ENCODE measurements around the gene VPS37B. TPM values are rescaled to one million over a fixed set of nuclear protein-coding genes. Genes with fewer than 3 reads are reported as not detected.

The VPS37B gene
- total and polyA plus RNA-seq, 8 donors, result 13.5 to 30.1 (median 18.6) TPM

GRCh38 chr12:122855928-122856831 is 39.7 kb downstream of the VPS37B start:
- intact Hi-C loops (cut with DNase I), result loop anchor here in 2 of 3 donors (5.0 to 10.0 kb wide), 2 partner anchors 96 to 99 kb away; no protein-coding TSS in a partner anchor
- WGBS, 2 donors, result 89 to 90% methylated on average over 36 to 40 of the region's 40 CpGs
- no peak overlapping the region for H3K27ac ChIP-seq
- peak in 2 of 6 donors; percentile 14 to 79 for DNase-seq
- no peak for ATAC-seq
- H3K4me1 ChIP-seq, result peaks cover 0 to 6% (median 5%) of the 10 kb centered on the region in 3 donors
- no peaks in the 10 kb centered on the region for H3K27me3 ChIP-seq
- H3K36me3 ChIP-seq, result peaks cover 0 to 45% (median 15%) of the 10 kb centered on the region in 3 donors
- H3K4me3 ChIP-seq, result no peak overlapping the region
- no peaks in the 10 kb centered on the region for H3K9me3 ChIP-seq
- TF ChIP-seq, protein P1, sequence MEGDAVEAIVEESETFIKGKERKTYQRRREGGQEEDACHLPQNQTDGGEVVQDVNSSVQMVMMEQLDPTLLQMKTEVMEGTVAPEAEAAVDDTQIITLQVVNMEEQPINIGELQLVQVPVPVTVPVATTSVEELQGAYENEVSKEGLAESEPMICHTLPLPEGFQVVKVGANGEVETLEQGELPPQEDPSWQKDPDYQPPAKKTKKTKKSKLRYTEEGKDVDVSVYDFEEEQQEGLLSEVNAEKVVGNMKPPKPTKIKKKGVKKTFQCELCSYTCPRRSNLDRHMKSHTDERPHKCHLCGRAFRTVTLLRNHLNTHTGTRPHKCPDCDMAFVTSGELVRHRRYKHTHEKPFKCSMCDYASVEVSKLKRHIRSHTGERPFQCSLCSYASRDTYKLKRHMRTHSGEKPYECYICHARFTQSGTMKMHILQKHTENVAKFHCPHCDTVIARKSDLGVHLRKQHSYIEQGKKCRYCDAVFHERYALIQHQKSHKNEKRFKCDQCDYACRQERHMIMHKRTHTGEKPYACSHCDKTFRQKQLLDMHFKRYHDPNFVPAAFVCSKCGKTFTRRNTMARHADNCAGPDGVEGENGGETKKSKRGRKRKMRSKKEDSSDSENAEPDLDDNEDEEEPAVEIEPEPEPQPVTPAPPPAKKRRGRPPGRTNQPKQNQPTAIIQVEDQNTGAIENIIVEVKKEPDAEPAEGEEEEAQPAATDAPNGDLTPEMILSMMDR (IDR thresholded peaks at IDR 0.05), result no peak
- FAIRE-seq, result no peak

DNA sequence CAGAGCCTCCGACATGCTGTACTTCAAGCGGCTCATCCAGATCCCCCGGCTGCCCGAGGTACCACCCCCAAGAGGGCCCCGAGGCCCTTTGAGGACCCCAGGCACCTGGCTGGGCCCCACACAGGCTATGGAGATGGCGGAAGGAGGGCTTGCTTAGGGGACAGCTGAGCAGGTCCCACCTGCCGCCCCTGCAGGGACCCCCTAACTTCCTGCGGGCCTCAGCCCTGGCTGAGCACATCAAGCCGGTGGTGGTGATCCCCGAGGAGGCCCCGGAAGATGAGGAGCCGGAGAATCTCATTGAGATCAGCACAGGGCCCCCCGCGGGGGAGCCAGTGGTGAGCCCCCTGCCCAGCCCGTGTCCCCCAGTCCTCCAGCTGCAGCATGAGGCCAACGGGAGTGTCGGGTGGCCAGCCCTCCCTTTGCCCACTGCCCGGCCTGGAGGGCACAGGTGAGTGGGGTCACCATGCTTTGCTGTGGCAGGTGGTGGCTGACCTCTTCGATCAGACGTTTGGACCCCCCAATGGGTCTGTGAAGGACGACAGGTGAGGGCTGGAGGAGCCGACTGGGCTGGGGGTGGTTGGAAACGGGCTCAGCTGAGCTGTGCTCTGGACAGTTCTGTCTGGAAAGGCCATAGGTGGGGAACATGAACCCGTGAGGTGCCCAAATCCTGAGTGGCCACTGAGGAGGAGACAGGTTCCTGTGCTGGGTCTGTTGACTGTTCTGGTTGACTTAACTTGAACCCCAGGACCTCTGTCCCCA is 40.7 kb downstream of the VPS37B start:
- intact Hi-C loops (cut with DNase I), result loop anchor here in 2 of 3 donors (5.0 to 10.0 kb wide), 2 partner anchors 97 to 100 kb away; no protein-coding TSS in a partner anchor
- DNase-seq (peak in 1 of 6 donors; percentile 67), ATAC-seq (no peak), FAIRE-seq (no peak)
- Histone ChIP-seq H3K27ac (no peak overlapping the region), H3K9me3 (no peaks in the 10 kb centered on the region), H3K4me1 (no peaks in the 10 kb centered on the region), H3K4me3 (no peak overlapping the region), H3K36me3 (peaks cover 0 to 45% (median 15%) of the 10 kb centered on the region in 3 donors), H3K27me3 (no peaks in the 10 kb centered on the region)
- TF ChIP-seq, protein P1 (IDR thresholded peaks at IDR 0.05), result no peak
- WGBS, 2 donors, result 91 to 94% methylated on average over 17 to 24 of the region's 24 CpGs

DNA sequence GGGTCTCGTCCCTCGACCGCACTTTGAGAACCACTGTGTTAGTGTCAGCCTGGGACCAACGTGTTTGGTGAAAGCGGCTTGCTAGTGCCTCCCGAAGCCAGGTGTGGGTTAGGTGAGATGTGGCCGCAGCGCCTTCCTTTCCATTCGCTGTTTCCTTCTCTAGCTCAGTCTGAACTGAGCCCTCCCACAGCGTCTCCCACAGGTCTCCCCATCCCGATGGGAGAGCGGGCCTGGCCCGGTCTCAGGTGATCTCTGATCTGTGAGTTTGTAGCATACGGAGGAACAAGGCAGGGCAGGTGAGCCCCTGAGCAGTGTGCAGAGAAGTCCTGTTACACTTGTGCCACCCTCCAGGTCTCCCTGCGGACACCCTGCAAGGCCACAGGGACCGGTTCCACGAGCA is 41.4 kb downstream of the VPS37B start:
- ATAC-seq (no peak), FAIRE-seq (no peak), DNase-seq (peak in 1 of 6 donors; percentile 64)
- WGBS, 2 donors, result 95 to 97% methylated on average over 17 of the region's 17 CpGs
- Histone ChIP-seq H3K36me3 (peaks cover 0 to 47% (median 15%) of the 10 kb centered on the region in 3 donors), H3K9me3 (no peaks in the 10 kb centered on the region), H3K4me1 (no peaks in the 10 kb centered on the region), H3K4me3 (no peak overlapping the region), H3K27ac (no peak overlapping the region), H3K27me3 (no peaks in the 10 kb centered on the region)
- intact Hi-C loops (cut with DNase I), result loop anchor here in 1 of 3 donors (10.0 kb wide), 1 partner anchor 100 kb away; no protein-coding TSS in a partner anchor
- TF ChIP-seq, protein P1 (IDR thresholded peaks at IDR 0.05), result no peak

DNA sequence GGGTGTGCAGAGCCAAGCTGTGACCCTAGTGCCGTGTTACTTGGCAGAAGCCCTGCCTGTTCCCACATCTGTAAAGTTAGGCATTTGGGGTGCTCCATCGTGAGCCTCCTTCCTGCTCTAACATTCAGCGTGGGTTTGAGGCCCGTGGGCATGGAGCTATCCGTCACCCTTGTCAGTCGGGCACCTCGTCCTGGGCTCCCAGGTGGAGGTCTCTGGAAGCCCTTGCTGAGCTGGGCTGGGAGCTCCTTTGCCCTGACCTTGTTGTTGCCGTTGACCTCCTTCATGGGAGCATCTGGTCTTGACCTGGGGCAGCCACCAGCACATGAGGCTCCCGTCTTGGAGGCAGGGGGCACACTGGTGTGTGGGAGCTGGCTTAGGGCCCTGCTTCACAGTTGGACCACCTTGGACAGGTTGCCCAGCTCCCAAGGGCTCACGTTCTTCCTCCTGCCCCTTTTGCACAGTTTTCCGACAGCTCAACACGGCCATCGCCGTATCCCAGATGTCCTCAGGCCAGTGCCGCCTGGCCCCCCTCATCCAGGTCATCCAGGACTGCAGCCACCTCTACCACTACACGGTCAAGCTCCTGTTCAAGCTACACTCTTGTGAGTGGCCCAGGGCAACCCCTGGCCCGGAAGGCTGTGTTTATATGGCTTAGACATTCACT is 42.2 kb downstream of the VPS37B start:
- 85 to 88% methylated on average over 17 of the region's 17 CpGs for WGBS, 2 donors
- H3K9me3 ChIP-seq, result no peaks in the 10 kb centered on the region
- no peak for ATAC-seq
- TF ChIP-seq, protein P1 (IDR thresholded peaks at IDR 0.05), result no peak
- H3K4me3 ChIP-seq, result no peak overlapping the region
- no peaks in the 10 kb centered on the region for H3K27me3 ChIP-seq
- intact Hi-C loops (cut with DNase I), result loop anchor here in 1 of 3 donors (10.0 kb wide), 1 partner anchor 101 kb away; no protein-coding TSS in a partner anchor
- no peaks in the 10 kb centered on the region for H3K4me1 ChIP-seq
- peak in 1 of 6 donors; percentile 54 for DNase-seq
- no peak for FAIRE-seq
- H3K27ac ChIP-seq, result no peak overlapping the region
- peaks cover 0 to 46% (median 15%) of the 10 kb centered on the region in 3 donors for H3K36me3 ChIP-seq

Data from pancreas (tissue), 10 donors.